BE2C (cell line): ENCODE measurements around the gene PEPD.

ENCODE experiments used
- DNase-seq: peaks from one replicate; pipeline ENCODE4 v3.0.0-alpha.2; 2020
- H3K27me3 ChIP-seq: fragments of 250-450 bp; sonication (Bioruptor Pico); 2 replicates; pipeline ENCODE4 v1.5.1; 2020; ENCODE audit warnings: mild to moderate bottlenecking
- H3K36me3 ChIP-seq: fragments of 250-450 bp; sonication (Bioruptor Pico); 2 replicates; pipeline ENCODE4 v1.5.1; 2020; ENCODE audit warnings: mild to moderate bottlenecking
- H3K4me1 ChIP-seq: fragments of 250-450 bp; sonication (Bioruptor Pico); 2 replicates; pipeline ENCODE4 v1.5.1; 2020
- H3K4me3 ChIP-seq: 2 replicates; pipeline ENCODE4 v1.5.1; 2011; ENCODE audit warnings: low read depth, low read length
- H3K9me3 ChIP-seq: fragments of 250-450 bp; sonication (Bioruptor Pico); 2 replicates; pipeline ENCODE4 v1.5.1; 2020
- TF ChIP-seq, protein P1 (sequence below): IDR thresholded peaks from 2 replicates; pipeline ENCODE4 v1.5.1; 2012; ENCODE audit warnings: mild to moderate bottlenecking, low read depth, low read length

Gene PEPD

DNA sequence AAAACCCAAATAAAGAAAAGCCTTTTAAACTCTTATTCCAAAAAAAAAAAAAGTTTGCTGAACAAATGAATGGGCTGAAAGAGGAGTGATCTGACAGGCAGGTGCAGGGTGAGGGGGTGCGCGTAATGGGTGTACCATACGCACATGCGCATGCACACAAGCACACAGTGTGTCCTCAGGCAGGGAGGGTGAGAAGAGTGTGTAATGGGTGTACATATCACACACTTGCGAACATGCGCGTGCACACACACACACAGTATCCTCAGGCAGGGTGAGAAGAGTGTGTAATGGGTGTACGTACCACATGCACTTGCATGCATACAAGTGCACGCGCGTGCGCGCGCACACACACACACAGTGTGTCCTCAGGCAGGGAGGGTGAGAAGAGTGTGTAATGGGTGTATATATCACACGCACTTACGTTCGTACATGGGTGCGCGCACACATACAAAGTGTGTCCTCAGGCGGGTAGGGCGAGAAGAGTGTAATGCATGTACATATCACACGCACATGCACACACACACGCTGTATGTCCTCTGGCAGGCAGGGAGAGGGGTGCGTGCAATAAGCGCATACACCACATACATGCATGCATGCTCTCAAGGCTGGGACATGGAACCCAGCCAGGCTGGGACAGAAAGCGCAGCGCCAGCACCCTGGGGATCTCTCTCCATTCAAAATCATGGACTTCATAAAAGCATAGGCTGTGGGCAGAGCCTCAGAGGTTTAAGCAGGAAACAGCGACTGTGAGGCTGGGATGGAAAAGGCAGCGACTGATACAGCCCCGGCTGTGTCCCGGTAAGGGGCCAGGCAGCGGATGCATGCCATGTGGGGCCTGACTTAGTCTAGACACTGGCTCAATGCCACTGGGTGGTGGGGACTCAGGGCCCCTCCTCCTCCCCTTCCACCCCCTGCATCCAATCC is 77.7 kb downstream of the PEPD start:
- Histone ChIP-seq H3K4me1 (peaks cover 3% of the 10 kb centered on the region; the same call in 1 of the 2 replicates), H3K9me3 (no peaks in the 10 kb centered on the region), H3K36me3 (no peaks in the 10 kb centered on the region), H3K27me3 (no peaks in the 10 kb centered on the region), H3K4me3 (no peak overlapping the region)
- TF ChIP-seq, protein P1, sequence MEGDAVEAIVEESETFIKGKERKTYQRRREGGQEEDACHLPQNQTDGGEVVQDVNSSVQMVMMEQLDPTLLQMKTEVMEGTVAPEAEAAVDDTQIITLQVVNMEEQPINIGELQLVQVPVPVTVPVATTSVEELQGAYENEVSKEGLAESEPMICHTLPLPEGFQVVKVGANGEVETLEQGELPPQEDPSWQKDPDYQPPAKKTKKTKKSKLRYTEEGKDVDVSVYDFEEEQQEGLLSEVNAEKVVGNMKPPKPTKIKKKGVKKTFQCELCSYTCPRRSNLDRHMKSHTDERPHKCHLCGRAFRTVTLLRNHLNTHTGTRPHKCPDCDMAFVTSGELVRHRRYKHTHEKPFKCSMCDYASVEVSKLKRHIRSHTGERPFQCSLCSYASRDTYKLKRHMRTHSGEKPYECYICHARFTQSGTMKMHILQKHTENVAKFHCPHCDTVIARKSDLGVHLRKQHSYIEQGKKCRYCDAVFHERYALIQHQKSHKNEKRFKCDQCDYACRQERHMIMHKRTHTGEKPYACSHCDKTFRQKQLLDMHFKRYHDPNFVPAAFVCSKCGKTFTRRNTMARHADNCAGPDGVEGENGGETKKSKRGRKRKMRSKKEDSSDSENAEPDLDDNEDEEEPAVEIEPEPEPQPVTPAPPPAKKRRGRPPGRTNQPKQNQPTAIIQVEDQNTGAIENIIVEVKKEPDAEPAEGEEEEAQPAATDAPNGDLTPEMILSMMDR: no peak
- DNase-seq: no peak

DNA sequence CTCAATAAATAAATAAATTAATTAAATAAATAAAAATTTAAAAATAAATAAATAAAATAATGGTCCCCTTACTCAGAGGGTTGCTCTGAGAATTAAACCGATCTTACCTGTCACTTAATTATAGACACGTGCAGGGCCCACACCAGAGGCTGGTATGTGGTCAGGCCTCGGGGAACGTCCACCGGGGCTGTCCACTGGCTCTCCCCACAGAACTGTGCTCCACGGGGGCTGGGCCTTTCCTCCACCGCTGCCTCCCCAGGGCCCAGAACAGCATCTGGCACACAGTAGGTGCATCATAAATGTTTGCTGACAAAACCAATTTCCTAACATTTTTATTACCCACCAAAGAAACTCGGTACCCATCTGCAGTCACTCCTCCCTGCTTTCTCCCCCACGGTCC is 78.9 kb downstream of the PEPD start:
- Histone ChIP-seq H3K36me3 (no peaks in the 10 kb centered on the region), H3K9me3 (no peaks in the 10 kb centered on the region), H3K4me3 (no peak overlapping the region), H3K4me1 (peaks cover 15% of the 10 kb centered on the region), H3K27me3 (no peaks in the 10 kb centered on the region)
- TF ChIP-seq, protein P1: no peak
- DNase-seq: no peak

DNA sequence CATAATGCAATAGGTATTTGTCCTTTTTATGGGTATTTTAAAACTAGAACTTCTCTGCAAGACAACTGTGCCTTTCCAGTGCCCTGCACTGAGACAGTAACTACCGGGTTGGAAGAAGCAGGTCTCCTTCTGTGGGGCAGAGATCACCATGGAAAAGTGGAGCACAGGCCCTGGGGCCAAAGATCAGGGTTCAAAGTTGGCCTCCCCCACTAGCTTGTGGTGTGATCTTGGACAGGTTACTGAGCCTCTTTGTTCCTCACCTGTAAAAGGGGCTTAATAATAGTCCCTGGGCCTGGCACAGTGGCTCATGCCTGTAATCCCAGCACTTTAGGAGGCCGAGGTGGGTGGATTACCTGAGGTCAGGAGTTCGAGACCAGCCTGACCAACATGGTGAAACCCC is 79.8 kb downstream of the PEPD start:
- H3K4me3 ChIP-seq: no peak overlapping the region
- no peaks in the 10 kb centered on the region for H3K27me3 ChIP-seq
- DNase-seq: no peak
- no peaks in the 10 kb centered on the region for H3K36me3 ChIP-seq
- TF ChIP-seq, protein P1: no peak
- H3K4me1 ChIP-seq: peaks cover 24% of the 10 kb centered on the region
- no peaks in the 10 kb centered on the region for H3K9me3 ChIP-seq

DNA sequence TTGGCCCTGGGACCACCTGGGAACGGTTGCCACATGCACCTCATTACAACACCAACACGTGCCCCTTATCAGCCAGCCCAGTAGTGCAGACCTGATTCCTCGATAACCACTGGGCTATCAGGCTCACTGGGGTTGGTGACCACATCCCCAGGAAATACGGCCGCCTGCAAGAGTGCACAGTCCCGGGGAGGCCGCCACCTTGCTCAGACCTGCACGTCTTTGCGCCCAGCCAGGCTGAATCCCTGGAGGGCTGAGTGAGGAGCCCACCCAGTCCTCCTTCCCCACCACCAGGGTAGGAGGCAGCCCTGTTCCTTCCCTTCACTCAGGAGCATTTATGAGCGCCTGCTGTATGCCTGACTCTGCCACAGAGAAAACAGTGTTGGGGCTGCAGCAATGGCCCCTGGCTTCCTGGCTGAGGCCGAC is 80.3 kb downstream of the PEPD start:
- TF ChIP-seq, protein P1: no peak
- DNase-seq: no peak
- no peaks in the 10 kb centered on the region for H3K27me3 ChIP-seq
- H3K4me1 ChIP-seq: peaks cover 29% of the 10 kb centered on the region
- H3K9me3 ChIP-seq: no peaks in the 10 kb centered on the region
- no peaks in the 10 kb centered on the region for H3K36me3 ChIP-seq
- H3K4me3 ChIP-seq: no peak overlapping the region

DNA sequence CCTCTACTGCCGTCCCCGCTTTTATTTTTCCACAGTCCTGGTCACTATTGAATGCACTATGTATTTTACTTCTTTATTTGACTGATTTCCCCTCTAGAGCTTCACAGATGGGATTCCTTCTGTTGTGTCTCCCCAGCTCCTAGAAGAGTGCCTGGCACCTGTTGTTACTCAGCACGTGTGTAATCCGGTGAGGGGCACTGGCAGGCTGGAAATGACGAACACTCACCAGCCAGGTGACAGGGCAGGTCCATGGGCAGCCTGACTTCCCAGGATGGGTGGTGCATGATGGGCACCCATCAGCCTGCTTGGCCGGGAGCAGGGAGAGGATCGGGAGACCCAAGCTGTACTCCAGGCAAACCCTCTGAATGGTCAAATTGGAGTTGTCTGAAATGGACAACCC is 80.9 kb downstream of the PEPD start:
- no peaks in the 10 kb centered on the region for H3K9me3 ChIP-seq
- no peak for DNase-seq
- no peak overlapping the region for H3K4me3 ChIP-seq
- H3K27me3 ChIP-seq: no peaks in the 10 kb centered on the region
- H3K36me3 ChIP-seq: no peaks in the 10 kb centered on the region
- peaks cover 35% of the 10 kb centered on the region for H3K4me1 ChIP-seq
- TF ChIP-seq, protein P1: no peak

DNA sequence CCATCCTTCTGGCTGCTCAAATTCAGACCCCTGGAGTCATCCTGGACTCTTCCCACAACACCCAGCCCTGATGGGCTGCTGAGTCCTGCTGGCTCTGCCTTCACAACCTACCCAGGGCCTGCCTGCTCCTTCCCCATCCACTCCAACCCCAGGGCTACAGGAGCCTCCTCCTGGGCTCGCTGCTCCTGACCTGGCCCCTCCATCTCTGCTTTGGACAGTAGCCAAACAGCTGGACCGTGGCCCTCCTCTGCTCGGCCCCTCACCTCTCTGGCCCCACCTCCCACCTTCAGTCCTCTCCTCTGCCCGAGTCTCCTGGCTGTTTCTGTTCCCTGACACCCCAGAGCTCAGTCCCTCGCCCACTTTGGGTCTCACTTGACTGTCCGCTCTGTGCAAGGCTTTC is 81.3 kb downstream of the PEPD start:
- Histone ChIP-seq H3K4me1 (peaks cover 39% of the 10 kb centered on the region), H3K27me3 (no peaks in the 10 kb centered on the region), H3K4me3 (no peak overlapping the region), H3K9me3 (no peaks in the 10 kb centered on the region), H3K36me3 (no peaks in the 10 kb centered on the region)
- DNase-seq: no peak
- TF ChIP-seq, protein P1: no peak
